Stimulated activated CD4-positive, alpha-beta T cell treated with anti-CD3 and anti-CD28 coated beads, Interleukin-2, amount 100 ng/mL, for 24 hours (primary cell): ENCODE data around the gene LMLN.
A peak's percentile ranks its signal among the peaks of the same experiment; 100 is the strongest.
"Not testable (repeated sequence)": the region's sequence is repeated elsewhere in the genome, so short reads cannot be mapped to it uniquely, and the experiment has no call there.

Experiments used
- DNase-seq, 2 donors: peaks; one replicate each; pipeline ENCODE4 v3.0.0-alpha.2; 2020

Gene LMLN

GRCh38 chr3:198027045-198027798 lies 67.2 kb downstream of the LMLN start:
- no peak for DNase-seq

- no peak for DNase-seq
Measured at GRCh38 chr3:198027799-198028390, 67.9 kb downstream of the LMLN start.

- DNase-seq = no peak
Measured at GRCh38 chr3:198028718-198029117, 68.7 kb downstream of the LMLN start.

GRCh38 chr3:198030125-198030524 lies 70.1 kb downstream of the LMLN start:
- no peak for DNase-seq

- no peak for DNase-seq
Measured at GRCh38 chr3:198030726-198031125, 70.7 kb downstream of the LMLN start.

GRCh38 chr3:198032039-198032936 lies 72.3 kb downstream of the LMLN start:
- no peak for DNase-seq

GRCh38 chr3:198043119-198043518 lies 83.1 kb downstream of the LMLN start:
- no peak for DNase-seq

- no peak for DNase-seq
Measured at GRCh38 chr3:198046120-198046857, 86.3 kb downstream of the LMLN start.

- DNase-seq = no peak
Measured at GRCh38 chr3:198048445-198048844, 88.4 kb downstream of the LMLN start.

- DNase-seq = no peak
Measured at GRCh38 chr3:198051836-198052235, 91.8 kb downstream of the LMLN start.

GRCh38 chr3:198053462-198053861 lies 93.4 kb downstream of the LMLN start:
- not testable (repeated sequence) for DNase-seq

- no peak for DNase-seq
Measured at GRCh38 chr3:198061119-198062067, 101.4 kb downstream of the LMLN start.

- DNase-seq = no peak
Measured at GRCh38 chr3:198062068-198062465, 102.0 kb downstream of the LMLN start.

- no peak for DNase-seq
Measured at GRCh38 chr3:198064420-198064819, 104.4 kb downstream of the LMLN start.

GRCh38 chr3:198065897-198066296 lies 105.9 kb downstream of the LMLN start:
- no peak for DNase-seq

- no peak for DNase-seq
Measured at GRCh38 chr3:198067416-198067815, 107.4 kb downstream of the LMLN start.

- no peak for DNase-seq
Measured at GRCh38 chr3:198070871-198071270, 110.9 kb downstream of the LMLN start.

GRCh38 chr3:198071602-198072287 lies 111.7 kb downstream of the LMLN start:
- peak; percentile 47 to 62 for DNase-seq

- DNase-seq = no peak
Measured at GRCh38 chr3:198076722-198077308, 116.8 kb downstream of the LMLN start.

GRCh38 chr3:198079771-198080520 lies 119.9 kb downstream of the LMLN start:
- peak; percentile 55 to 56 for DNase-seq
